Neural cell (in vitro differentiated cells): ENCODE data around the gene SPATA32. TPM values are rescaled to one million over a fixed set of nuclear protein-coding genes. Genes with fewer than 3 reads are reported as not detected.

Experiments used
- H2AFZ ChIP-seq: fragments of 200-600, 300-800 bp; sonication (generic), shearing (Covaris generic); 2 replicates; pipeline ENCODE4 v1.6.0; 2014; ENCODE audit warnings: low read depth, mild to moderate bottlenecking, antibody characterized with exemption, low read length, moderate library complexity
- H3F3A ChIP-seq: fragments of 200-600 bp; shearing (Covaris generic); 2 replicates; pipeline ENCODE4 v1.6.1; 2016; ENCODE audit warnings: mild to moderate bottlenecking, moderate library complexity, mixed read lengths, antibody characterized with exemption, low read length; ENCODE audit not compliant: insufficient read depth, poor library complexity, severe bottlenecking
- H3K27ac ChIP-seq: fragments of 200-600, 300-800 bp; sonication (generic), shearing (Covaris generic); 2 replicates; pipeline ENCODE4 v1.5.1; 2014; ENCODE audit warnings: mild to moderate bottlenecking, low read length, moderate library complexity
- H3K27me3 ChIP-seq: fragments of 300-800, 200-600 bp; sonication (generic), shearing (Covaris generic); 2 replicates; pipeline ENCODE4 v1.6.0; 2014; ENCODE audit warnings: mild to moderate bottlenecking, low read depth, low read length, moderate library complexity; ENCODE audit not compliant: insufficient read depth
- H3K36me3 ChIP-seq: fragments of 300-800, 200-600 bp; sonication (generic), shearing (Covaris generic); 2 replicates; pipeline ENCODE4 v1.5.1; 2014; ENCODE audit warnings: mild to moderate bottlenecking, antibody characterized with exemption, low read length, moderate library complexity; ENCODE audit not compliant: insufficient read depth
- H3K4me2 ChIP-seq: fragments of 300-800, 200-600 bp; sonication (generic), shearing (Covaris generic); 2 replicates; pipeline ENCODE4 v1.6.0; 2014; ENCODE audit warnings: mild to moderate bottlenecking, low read length
- H3K4me3 ChIP-seq: fragments of 300-800, 200-600 bp; sonication (generic), shearing (Covaris generic); 2 replicates; pipeline ENCODE4 v1.5.1; 2014; ENCODE audit warnings: mild to moderate bottlenecking, low read length, moderate library complexity
- H3K79me2 ChIP-seq: fragments of 200-600 bp; shearing (Covaris generic); replicated peaks from 2 replicates; pipeline ENCODE4 v1.6.0; 2014; ENCODE audit warnings: mild to moderate bottlenecking, low read length, moderate library complexity; ENCODE audit not compliant: insufficient read depth
- H3K9ac ChIP-seq: fragments of 300-800, 200-600 bp; sonication (generic), shearing (Covaris generic); 2 replicates; pipeline ENCODE4 v1.6.1; 2016; ENCODE audit warnings: mild to moderate bottlenecking, low read length, mixed read lengths
- H3K9me2 ChIP-seq: fragments of 200-600 bp; shearing (Covaris generic); 2 replicates; pipeline ENCODE4 v1.6.1; 2016; ENCODE audit warnings: mild to moderate bottlenecking, low read length, mixed read lengths; ENCODE audit not compliant: insufficient read depth
- H3K9me3 ChIP-seq: fragments of 200-600, 300-800 bp; sonication (generic), shearing (Covaris generic); 2 replicates; pipeline ENCODE4 v1.6.1; 2016; ENCODE audit warnings: mild to moderate bottlenecking, mixed run types, low read length, moderate library complexity, mixed read lengths
- H4K20me1 ChIP-seq: fragments of 200-600 bp; shearing (Covaris generic); 2 replicates; pipeline ENCODE4 v1.6.1; 2016; ENCODE audit warnings: mild to moderate bottlenecking, mixed run types; ENCODE audit not compliant: insufficient read depth
- EP300 ChIP-seq: fragments of 450-650 bp; conservative IDR thresholded peaks from 2 replicates; pipeline ENCODE4 v1.6.1; 2014; ENCODE audit warnings: antibody characterized with exemption, mild to moderate bottlenecking, moderate library complexity; ENCODE audit not compliant: poor library complexity, severe bottlenecking
- EZH2 ChIP-seq: fragments of 200-600, 300-800 bp; shearing (Covaris generic), sonication (generic); IDR thresholded peaks from 2 replicates; pipeline ENCODE4 v1.6.1; 2014; ENCODE audit warnings: antibody characterized with exemption, low read length, borderline replicate concordance, mild to moderate bottlenecking; ENCODE audit not compliant: insufficient read depth, poor library complexity, severe bottlenecking
- MXI1 ChIP-seq: fragments of 450-650 bp; conservative IDR thresholded peaks from 2 replicates; pipeline ENCODE4 v1.6.1; 2014; ENCODE audit warnings: antibody characterized with exemption, mild to moderate bottlenecking; ENCODE audit not compliant: poor library complexity, severe bottlenecking
- POLR2AphosphoS5 ChIP-seq: IDR thresholded peaks from 2 replicates; pipeline ENCODE4 v1.6.1; 2012
- RAD21 ChIP-seq: fragments of 450-650 bp; conservative IDR thresholded peaks from 2 replicates; pipeline ENCODE4 v1.6.1; 2014; ENCODE audit warnings: antibody characterized with exemption, mild to moderate bottlenecking, moderate library complexity
- SMC3 ChIP-seq: fragments of 450-650 bp; conservative IDR thresholded peaks from 2 replicates; pipeline ENCODE4 v1.6.1; 2014; ENCODE audit warnings: antibody characterized with exemption, mild to moderate bottlenecking, moderate library complexity; ENCODE audit not compliant: poor library complexity
- TAF1 ChIP-seq: IDR thresholded peaks from 2 replicates; pipeline ENCODE4 v1.6.1; 2012; ENCODE audit warnings: low read depth
- polyA plus RNA-seq: library from polyadenylated mRNA; depleted of rRNA; stranded (reverse); fragments of >200 nt; gene quantifications from 2 replicates; pipeline ENCODE4 v1.2.3, GENCODE V29; 2014
- TF ChIP-seq, protein P1 (sequence below): IDR thresholded peaks from 2 replicates; pipeline ENCODE4 v1.6.1; 2012; ENCODE audit warnings: borderline replicate concordance
- TF ChIP-seq, protein P2 (sequence below): fragments of 450-650 bp; IDR thresholded peaks from 2 replicates; pipeline ENCODE4 v1.5.1; 2014; ENCODE audit warnings: antibody characterized with exemption, mild to moderate bottlenecking, moderate library complexity; ENCODE audit not compliant: poor library complexity, severe bottlenecking

SPATA32 gene
- polyA plus RNA-seq, 1 donor from 2014 or later, result not detected

DNA sequence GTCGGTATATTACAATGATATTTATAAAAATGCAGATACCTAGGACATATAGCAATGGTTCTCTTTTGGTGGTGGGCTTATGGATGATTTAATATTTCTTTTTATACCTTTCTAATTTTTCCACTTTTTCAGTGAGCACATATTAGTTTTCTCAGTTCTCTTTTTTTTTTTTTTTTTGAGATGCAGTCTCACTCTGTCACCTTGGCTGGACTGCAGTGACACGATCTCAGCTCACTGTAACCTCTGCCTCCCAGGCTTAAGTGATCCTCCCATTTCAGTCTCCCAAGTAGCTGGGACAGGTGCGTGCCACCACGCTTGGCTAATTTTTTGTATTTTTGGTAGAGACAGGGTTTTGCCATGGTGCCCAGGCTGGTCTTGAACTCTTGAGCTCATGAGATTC is 39.8 kb upstream of the SPATA32 start:
- H3K9me2 ChIP-seq, result no peaks in the 10 kb centered on the region
- H3K9ac ChIP-seq, result no peak overlapping the region
- H4K20me1 ChIP-seq, result no peaks in the 10 kb centered on the region
- no peak overlapping the region for H3K4me2 ChIP-seq
- H2AFZ ChIP-seq, result no peak overlapping the region
- H3K9me3 ChIP-seq, result no peaks in the 10 kb centered on the region
- H3F3A ChIP-seq, result no peaks in the 10 kb centered on the region
- no peaks in the 10 kb centered on the region for H3K79me2 ChIP-seq
- no peak overlapping the region for H3K27ac ChIP-seq
- no peaks in the 10 kb centered on the region for H3K36me3 ChIP-seq
- TF ChIP-seq EZH2, result no peak
- no peak for TF ChIP-seq MXI1
- TF ChIP-seq SMC3, result no peak
- no peak for TF ChIP-seq RAD21
- no peaks in the 10 kb centered on the region for H3K27me3 ChIP-seq
- H3K4me3 ChIP-seq, result no peak overlapping the region

DNA sequence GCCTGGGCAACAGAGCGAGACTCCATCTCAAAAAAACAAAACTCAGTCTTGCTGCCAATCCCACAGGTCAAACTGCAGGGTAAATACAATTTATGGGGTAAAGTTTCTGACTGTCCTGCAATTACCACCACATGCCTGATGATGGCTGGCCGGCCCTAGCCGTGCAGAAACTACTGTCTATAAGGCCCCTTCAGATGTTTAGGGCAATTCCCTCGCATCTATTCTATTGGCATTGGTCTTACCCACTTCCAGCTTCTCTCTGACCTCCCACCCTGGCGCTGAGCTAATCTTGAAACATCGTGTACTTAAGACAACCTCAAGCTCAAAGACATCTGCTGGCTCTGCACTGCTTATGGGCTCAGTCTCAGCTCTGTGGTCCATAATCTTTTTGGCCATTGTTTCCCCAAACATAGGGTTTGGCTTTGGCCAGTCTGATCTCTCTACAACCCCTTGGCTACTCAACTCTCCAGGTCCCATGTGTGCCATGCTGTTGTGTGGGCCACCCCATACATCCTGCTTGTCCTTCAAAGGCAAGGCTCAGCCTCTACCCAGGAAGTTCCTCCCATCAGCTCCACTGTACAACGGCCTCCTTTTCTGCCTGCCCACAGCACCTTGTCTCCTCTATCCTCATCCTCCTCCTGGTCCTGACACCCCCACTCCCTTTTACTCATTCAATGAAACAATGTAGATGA is 38.3 kb upstream of the SPATA32 start:
- Histone ChIP-seq H3K9ac (no peak overlapping the region), H4K20me1 (no peaks in the 10 kb centered on the region), H3K27me3 (no peaks in the 10 kb centered on the region), H3K27ac (no peak overlapping the region), H3F3A (no peaks in the 10 kb centered on the region), H3K4me3 (no peak overlapping the region), H3K36me3 (no peaks in the 10 kb centered on the region), H3K79me2 (no peaks in the 10 kb centered on the region), H2AFZ (no peak overlapping the region), H3K9me3 (no peaks in the 10 kb centered on the region), H3K9me2 (no peaks in the 10 kb centered on the region), H3K4me2 (no peak overlapping the region)
- TF ChIP-seq, protein P1, sequence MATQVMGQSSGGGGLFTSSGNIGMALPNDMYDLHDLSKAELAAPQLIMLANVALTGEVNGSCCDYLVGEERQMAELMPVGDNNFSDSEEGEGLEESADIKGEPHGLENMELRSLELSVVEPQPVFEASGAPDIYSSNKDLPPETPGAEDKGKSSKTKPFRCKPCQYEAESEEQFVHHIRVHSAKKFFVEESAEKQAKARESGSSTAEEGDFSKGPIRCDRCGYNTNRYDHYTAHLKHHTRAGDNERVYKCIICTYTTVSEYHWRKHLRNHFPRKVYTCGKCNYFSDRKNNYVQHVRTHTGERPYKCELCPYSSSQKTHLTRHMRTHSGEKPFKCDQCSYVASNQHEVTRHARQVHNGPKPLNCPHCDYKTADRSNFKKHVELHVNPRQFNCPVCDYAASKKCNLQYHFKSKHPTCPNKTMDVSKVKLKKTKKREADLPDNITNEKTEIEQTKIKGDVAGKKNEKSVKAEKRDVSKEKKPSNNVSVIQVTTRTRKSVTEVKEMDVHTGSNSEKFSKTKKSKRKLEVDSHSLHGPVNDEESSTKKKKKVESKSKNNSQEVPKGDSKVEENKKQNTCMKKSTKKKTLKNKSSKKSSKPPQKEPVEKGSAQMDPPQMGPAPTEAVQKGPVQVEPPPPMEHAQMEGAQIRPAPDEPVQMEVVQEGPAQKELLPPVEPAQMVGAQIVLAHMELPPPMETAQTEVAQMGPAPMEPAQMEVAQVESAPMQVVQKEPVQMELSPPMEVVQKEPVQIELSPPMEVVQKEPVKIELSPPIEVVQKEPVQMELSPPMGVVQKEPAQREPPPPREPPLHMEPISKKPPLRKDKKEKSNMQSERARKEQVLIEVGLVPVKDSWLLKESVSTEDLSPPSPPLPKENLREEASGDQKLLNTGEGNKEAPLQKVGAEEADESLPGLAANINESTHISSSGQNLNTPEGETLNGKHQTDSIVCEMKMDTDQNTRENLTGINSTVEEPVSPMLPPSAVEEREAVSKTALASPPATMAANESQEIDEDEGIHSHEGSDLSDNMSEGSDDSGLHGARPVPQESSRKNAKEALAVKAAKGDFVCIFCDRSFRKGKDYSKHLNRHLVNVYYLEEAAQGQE, result no peak
- TF ChIP-seq RAD21 (no peak), EP300 (no peak), POLR2AphosphoS5 (no peak), MXI1 (no peak), TAF1 (no peak)
- TF ChIP-seq, protein P2, sequence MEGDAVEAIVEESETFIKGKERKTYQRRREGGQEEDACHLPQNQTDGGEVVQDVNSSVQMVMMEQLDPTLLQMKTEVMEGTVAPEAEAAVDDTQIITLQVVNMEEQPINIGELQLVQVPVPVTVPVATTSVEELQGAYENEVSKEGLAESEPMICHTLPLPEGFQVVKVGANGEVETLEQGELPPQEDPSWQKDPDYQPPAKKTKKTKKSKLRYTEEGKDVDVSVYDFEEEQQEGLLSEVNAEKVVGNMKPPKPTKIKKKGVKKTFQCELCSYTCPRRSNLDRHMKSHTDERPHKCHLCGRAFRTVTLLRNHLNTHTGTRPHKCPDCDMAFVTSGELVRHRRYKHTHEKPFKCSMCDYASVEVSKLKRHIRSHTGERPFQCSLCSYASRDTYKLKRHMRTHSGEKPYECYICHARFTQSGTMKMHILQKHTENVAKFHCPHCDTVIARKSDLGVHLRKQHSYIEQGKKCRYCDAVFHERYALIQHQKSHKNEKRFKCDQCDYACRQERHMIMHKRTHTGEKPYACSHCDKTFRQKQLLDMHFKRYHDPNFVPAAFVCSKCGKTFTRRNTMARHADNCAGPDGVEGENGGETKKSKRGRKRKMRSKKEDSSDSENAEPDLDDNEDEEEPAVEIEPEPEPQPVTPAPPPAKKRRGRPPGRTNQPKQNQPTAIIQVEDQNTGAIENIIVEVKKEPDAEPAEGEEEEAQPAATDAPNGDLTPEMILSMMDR, result no peak
